Measurements from ENCODE around the gene RNF135. TPM values are rescaled to one million over a fixed set of nuclear protein-coding genes. Genes with fewer than 3 reads are reported as not detected.

The RNF135 gene
- 10 to 100 TPM; 32.1 to 39.3 TPM for total RNA-seq

- TF ChIP-seq POLR2AphosphoS5 (IDR thresholded peaks at IDR 0.05) (peak; percentile 56), POLR2A (IDR thresholded peaks at IDR 0.05) (peak; percentile 81), CTCF (IDR thresholded peaks at IDR 0.05) (peak; percentile 31 to 61 (median 43))
- intact Hi-C loops (cut with DNase I): no loop called here
- Histone ChIP-seq H3K27ac (peak within 1 kb of the TSS; percentile 90 to 95), H3K4me3 (peak within 1 kb of the TSS; percentile 61 to 76), H3K4me1 (replicated peaks) (no peaks in the 10 kb centered on the region), H3K36me3 (no peaks in the 10 kb centered on the region), H3K9me3 (no peaks in the 10 kb centered on the region), H3K27me3 (replicated peaks; ENCODE audit: insufficient read depth) (no peaks in the 10 kb centered on the region)
- peak; percentile 83 for DNase-seq (ENCODE audit: low spot score)
- under 1% methylated on average over 64 of the region's 66 CpGs for WGBS
Observed at GRCh38 chr17:30970831-30971567, at the start of gene RNF135. Gene RNF135 (plus strand): TSS chr17:30971039. CDS start chr17:30971074, 35 bp downstream.

GRCh38 chr17:30921544-30922196 is 49.2 kb upstream of the RNF135 start, which contains the start of gene ADAP2:
Gene ADAP2 (plus strand): TSS chr17:30921945. CDS start chr17:30922015, 70 bp downstream.
- H3K4me3 ChIP-seq: peak within 1 kb of the TSS; percentile 31 to 47
- intact Hi-C loops (cut with DNase I): no loop called here
- no peaks in the 10 kb centered on the region for H3K27me3 ChIP-seq (replicated peaks; ENCODE audit: insufficient read depth)
- H3K36me3 ChIP-seq: no peaks in the 10 kb centered on the region
- peak; percentile 43 for DNase-seq (ENCODE audit: low spot score)
- WGBS: 4% methylated on average over 38 of the region's 60 CpGs
- no peaks in the 10 kb centered on the region for H3K9me3 ChIP-seq
- no peak within 1 kb of the TSS for H3K27ac ChIP-seq
- TF ChIP-seq CTCF (IDR thresholded peaks at IDR 0.05) (no peak), POLR2A (IDR thresholded peaks at IDR 0.05) (no peak), POLR2AphosphoS5 (IDR thresholded peaks at IDR 0.05) (no peak)
- no peaks in the 10 kb centered on the region for H3K4me1 ChIP-seq (replicated peaks)

- TF ChIP-seq POLR2AphosphoS5 (IDR thresholded peaks at IDR 0.05) (no peak), POLR2A (IDR thresholded peaks at IDR 0.05) (no peak), CTCF (IDR thresholded peaks at IDR 0.05) (no peak)
- no peak for DNase-seq (ENCODE audit: low spot score)
Observed at GRCh38 chr17:30922235-30923030, 48.4 kb upstream of the RNF135 start.

GRCh38 chr17:30924341-30924740 is 46.5 kb upstream of the RNF135 start:
- no peak overlapping the region for H3K4me3 ChIP-seq
- no peaks in the 10 kb centered on the region for H3K9me3 ChIP-seq
- TF ChIP-seq POLR2AphosphoS5 (IDR thresholded peaks at IDR 0.05) (no peak), POLR2A (IDR thresholded peaks at IDR 0.05) (no peak), CTCF (IDR thresholded peaks at IDR 0.05) (no peak)
- WGBS: 54% methylated on average over 2 of the region's 2 CpGs
- H3K27ac ChIP-seq: no peak overlapping the region
- H3K27me3 ChIP-seq (replicated peaks; ENCODE audit: insufficient read depth): no peaks in the 10 kb centered on the region
- intact Hi-C loops (cut with DNase I): no loop called here
- no peaks in the 10 kb centered on the region for H3K36me3 ChIP-seq
- DNase-seq (ENCODE audit: low spot score): no peak
- H3K4me1 ChIP-seq (replicated peaks): no peaks in the 10 kb centered on the region

More at GRCh38 chr17:30922235-30923030, 48.4 kb upstream of the RNF135 start:
- Histone ChIP-seq H3K9me3 (no peaks in the 10 kb centered on the region), H3K36me3 (no peaks in the 10 kb centered on the region), H3K4me1 (replicated peaks) (no peaks in the 10 kb centered on the region), H3K27me3 (replicated peaks; ENCODE audit: insufficient read depth) (no peaks in the 10 kb centered on the region), H3K27ac (no peak overlapping the region), H3K4me3 (peak overlapping the region; percentile 31 to 47)
- intact Hi-C loops (cut with DNase I): no loop called here
- WGBS: 4% methylated on average over 49 of the region's 66 CpGs
